H1 (cell line): ENCODE measurements around the gene DAB2IP. TPM values are rescaled to one million over a fixed set of nuclear protein-coding genes. Genes with fewer than 3 reads are reported as not detected.

Experiments used
- CTCF ChIA-PET: fragments of 300-600 bp; sonication (Branson Sonifier 250); formaldehyde crosslinking; loops from one replicate; lab custom pipeline; 2021; ENCODE audit not compliant: partially characterized antibody; lab: Charles Lee
- POLR2A ChIA-PET: fragments of 300-600 bp; sonication (Branson Sonifier 250); formaldehyde crosslinking; loops from one replicate; lab custom pipeline; 2021; ENCODE audit warnings: inconsistent platforms; ENCODE audit not compliant: partially characterized antibody; lab: Charles Lee
- DNase-seq, 2 experiments: peaks; one replicate each; pipeline versions ENCODE4 v3.0.0 to v3.0.0-alpha.2; 2010 to 2022; ENCODE audit warnings: low spot score in 2 of 2, low read depth in 1 of 2, mixed read lengths in 1 of 2
- FAIRE-seq: peaks from 2 replicates; lab custom pipeline; 2011; peaks lifted over from hg19 to GRCh38; lab: Jason Lieb, UNC
- H2AFZ ChIP-seq: 2 replicates; pipeline ENCODE4 v1.8.1; 2012; ENCODE audit warnings: low read length, inconsistent platforms
- H2AK5ac ChIP-seq: 2 replicates; pipeline ENCODE4 v1.6.1; 2013; ENCODE audit warnings: low read depth, low read length
- H2BK120ac ChIP-seq: replicated peaks from 2 replicates; pipeline ENCODE3; 2013; ENCODE audit warnings: low read depth, low read length, inconsistent platforms
- H2BK12ac ChIP-seq: 2 replicates; pipeline ENCODE4 v1.6.1; 2013; ENCODE audit warnings: low read depth, low read length
- H2BK15ac ChIP-seq: 2 replicates; pipeline ENCODE4 v1.6.1; 2013; ENCODE audit warnings: low read length
- H2BK20ac ChIP-seq: 2 replicates; pipeline ENCODE4 v1.6.1; 2013; ENCODE audit warnings: low read length
- H2BK5ac ChIP-seq: 2 replicates; pipeline ENCODE4 v1.6.1; 2013; ENCODE audit warnings: low read depth, low read length
- H3K14ac ChIP-seq: 2 replicates; pipeline ENCODE4 v1.6.1; 2013; ENCODE audit warnings: inconsistent platforms; ENCODE audit not compliant: insufficient read length
- H3K18ac ChIP-seq: 2 replicates; pipeline ENCODE4 v1.6.1; 2013; ENCODE audit warnings: low read length; ENCODE audit errors: extremely low read depth
- H3K23ac ChIP-seq: 2 replicates; pipeline ENCODE4 v1.6.1; 2013; ENCODE audit warnings: inconsistent platforms; ENCODE audit not compliant: insufficient read length
- H3K23me2 ChIP-seq: 2 replicates; pipeline ENCODE4 v1.6.1; 2013; ENCODE audit warnings: low read depth, low read length
- H3K27ac ChIP-seq: 2 replicates; pipeline ENCODE4 v1.6.1; 2011; ENCODE audit warnings: low read depth, low read length, inconsistent platforms
- H3K27me3 ChIP-seq, 4 experiments: replicated peaks in 1 of 4; 1 replicate in 1 of 4; 2 replicates in 3 of 4; pipeline versions ENCODE4 v1.6.1 to v1.8.1; 2011 to 2013; ENCODE audit warnings: low read length in 3 of 4, mild to moderate bottlenecking in 3 of 4, inconsistent platforms in 2 of 4, mixed read lengths in 2 of 4, moderate library complexity in 1 of 4; ENCODE audit not compliant: control insufficient read depth in 3 of 4, insufficient read depth in 3 of 4; ENCODE audit errors: extremely low read depth in 1 of 4
- H3K36me3 ChIP-seq, 4 experiments: 2 replicates each; pipeline versions ENCODE4 v1.6.1 to v1.8.1; 2011 to 2013; ENCODE audit warnings: mild to moderate bottlenecking in 4 of 4, low read length in 3 of 4, moderate library complexity in 2 of 4, control low read depth in 1 of 4, inconsistent platforms in 1 of 4; ENCODE audit not compliant: insufficient read depth in 4 of 4, control insufficient read depth in 2 of 4
- H3K4ac ChIP-seq: replicated peaks from 2 replicates; pipeline ENCODE3; 2013; ENCODE audit warnings: low read length, low read depth, mixed read lengths, inconsistent platforms; ENCODE audit not compliant: insufficient read length
- H3K4me1 ChIP-seq, 4 experiments: replicated peaks in 1 of 4; 1 replicate in 1 of 4; 2 replicates in 3 of 4; pipeline versions ENCODE4 v1.6.1 to v1.8.1; 2011 to 2013; ENCODE audit warnings: low read length in 3 of 4, inconsistent platforms in 2 of 4, mixed read lengths in 1 of 4; ENCODE audit not compliant: insufficient read depth in 4 of 4, control insufficient read depth in 3 of 4
- H3K4me2 ChIP-seq, 2 experiments: 2 replicates each; pipeline versions ENCODE4 v1.6.1 to v1.8.1; 2011 to 2013; ENCODE audit warnings: low read depth in 2 of 2, low read length in 2 of 2, control low read depth in 1 of 2, inconsistent platforms in 1 of 2, mild to moderate bottlenecking in 1 of 2; ENCODE audit not compliant: insufficient read depth in 1 of 2
- H3K4me3 ChIP-seq, 4 experiments: fragments of 200-600, 300-600 bp in 1 of 4; sonication (generic), shearing (Covaris generic), sonication (Bioruptor Twin) in 1 of 4; 2 replicates each; pipeline versions ENCODE4 v1.5.1 to v1.8.1; 2011 to 2016; ENCODE audit warnings: low read length in 4 of 4, low read depth in 3 of 4, control low read depth in 2 of 4, inconsistent platforms in 2 of 4, mild to moderate bottlenecking in 2 of 4, mixed read lengths in 1 of 4, moderate library complexity in 1 of 4; ENCODE audit not compliant: insufficient read depth in 2 of 4; ENCODE audit errors: extremely low read depth in 1 of 4
- H3K56ac ChIP-seq: replicated peaks from 2 replicates; pipeline ENCODE3; 2013; ENCODE audit warnings: low read depth, mild to moderate bottlenecking, mixed read lengths, low read length, inconsistent platforms; ENCODE audit not compliant: insufficient read length
- H3K79me1 ChIP-seq: 2 replicates; pipeline ENCODE4 v1.6.1; 2013; ENCODE audit warnings: low read depth, low read length, control low read depth
- H3K79me2 ChIP-seq, 2 experiments: 2 replicates each; pipeline versions ENCODE4 v1.6.1 to v1.8.1; 2012 to 2013; ENCODE audit warnings: low read length in 2 of 2, mild to moderate bottlenecking in 2 of 2, inconsistent platforms in 1 of 2; ENCODE audit not compliant: insufficient read depth in 2 of 2, control insufficient read depth in 1 of 2
- H3K9ac ChIP-seq, 4 experiments: replicated peaks in 1 of 4; 1 replicate in 1 of 4; 2 replicates in 3 of 4; pipeline versions ENCODE4 v1.6.1 to v1.8.1; 2011 to 2013; ENCODE audit warnings: low read depth in 3 of 4, low read length in 3 of 4, control low read depth in 2 of 4, mild to moderate bottlenecking in 2 of 4, moderate library complexity in 2 of 4, inconsistent platforms in 1 of 4; ENCODE audit errors: extremely low read depth in 1 of 4
- H3K9me3 ChIP-seq, 2 experiments: 2 replicates each; pipeline versions ENCODE4 v1.6.1 to v1.8.1; 2012 to 2013; ENCODE audit warnings: mild to moderate bottlenecking in 2 of 2, moderate library complexity in 2 of 2, control low read depth in 1 of 2, inconsistent platforms in 1 of 2, low read depth in 1 of 2, low read length in 1 of 2, mixed read lengths in 1 of 2; ENCODE audit not compliant: insufficient read depth in 2 of 2
- H4K20me1 ChIP-seq, 2 experiments: replicated peaks in 1 of 2; 2 replicates each; pipeline versions ENCODE3 to v1.8.1; 2011 to 2013; ENCODE audit warnings: inconsistent platforms in 2 of 2, low read length in 2 of 2, mild to moderate bottlenecking in 1 of 2; ENCODE audit not compliant: insufficient read depth in 2 of 2, control insufficient read depth in 1 of 2
- H4K5ac ChIP-seq: 2 replicates; pipeline ENCODE4 v1.6.1; 2013; ENCODE audit warnings: low read length, low read depth, mixed read lengths, inconsistent platforms; ENCODE audit not compliant: insufficient read length
- H4K8ac ChIP-seq: 2 replicates; pipeline ENCODE4 v1.8.0; 2013; ENCODE audit warnings: mild to moderate bottlenecking, moderate library complexity, low read length, inconsistent platforms; ENCODE audit not compliant: insufficient read depth; ENCODE audit errors: extremely low read depth
- H4K91ac ChIP-seq: replicated peaks from 2 replicates; pipeline ENCODE3; 2013; ENCODE audit warnings: low read length, mixed read lengths, inconsistent platforms; ENCODE audit not compliant: insufficient read length
- ATF2 ChIP-seq: IDR thresholded peaks from 2 replicates; pipeline ENCODE4 v1.6.1; 2012; ENCODE audit warnings: low read length, inconsistent platforms
- CEBPB ChIP-seq: IDR thresholded peaks from 2 replicates; pipeline ENCODE4 v1.6.1; 2012; ENCODE audit warnings: low read depth, low read length
- EP300 ChIP-seq, 2 experiments: IDR thresholded peaks; 1 replicate in 1 of 2; 2 replicates in 1 of 2; pipeline ENCODE4 v1.6.1; 2011 to 2012; ENCODE audit warnings: low read depth in 2 of 2, low read length in 2 of 2, mild to moderate bottlenecking in 2 of 2, borderline replicate concordance in 1 of 2, inconsistent platforms in 1 of 2, moderate library complexity in 1 of 2
- EZH2 ChIP-seq: fragments of 200-600 bp; sonication (generic); IDR thresholded peaks from 2 replicates; pipeline ENCODE4 v1.7.1; 2012; ENCODE audit warnings: low read depth, mild to moderate bottlenecking, moderate library complexity, low read length, inconsistent platforms; ENCODE audit not compliant: severe bottlenecking
- NANOG ChIP-seq: IDR thresholded peaks from 2 replicates; pipeline ENCODE4 v1.6.1; 2011; ENCODE audit warnings: low read length, low read depth, mild to moderate bottlenecking, inconsistent platforms; ENCODE audit not compliant: insufficient read depth, poor library complexity, severe bottlenecking
- POU5F1 ChIP-seq: IDR thresholded peaks from 2 replicates; pipeline ENCODE4 v1.6.1; 2011; ENCODE audit warnings: low read depth, mild to moderate bottlenecking, low read length, moderate library complexity
- SIRT6 ChIP-seq: IDR thresholded peaks from one replicate; pipeline ENCODE4 v1.7.1; 2012; ENCODE audit warnings: low read length, inconsistent platforms
- SP2 ChIP-seq: IDR thresholded peaks from 2 replicates; pipeline ENCODE4 v1.6.1; 2012; ENCODE audit warnings: mild to moderate bottlenecking, low read length, inconsistent platforms
- SRF ChIP-seq: IDR thresholded peaks from 2 replicates; pipeline ENCODE4 v1.6.1; 2011; ENCODE audit warnings: mild to moderate bottlenecking, low read depth, low read length, moderate library complexity
- TCF12 ChIP-seq: IDR thresholded peaks from 2 replicates; pipeline ENCODE4 v1.6.1; 2011; ENCODE audit warnings: low read depth, mild to moderate bottlenecking, low read length
- WGBS, 2 experiments: shearing (Covaris generic) in 1 of 2; methylation state at CpG; one replicate each; pipeline versions ENCODE4 v1.1.6 to v1.1.7; 2013 to 2015; ENCODE audit warnings: low lambda C conversion rate in 2 of 2, mixed read lengths in 2 of 2, inconsistent platforms in 1 of 2, low coverage in 1 of 2, missing lambda C conversion rate in 1 of 2; ENCODE audit not compliant: insufficient replicate concordance in 2 of 2, insufficient coverage in 1 of 2, insufficient read length in 1 of 2; ENCODE audit errors: extremely low coverage in 1 of 2, missing lambda C conversion rate in 1 of 2; 5-methylcytosine and 5-hydroxymethylcytosine counted together
- polyA plus RNA-seq, 7 experiments: library from polyadenylated mRNA; depleted of rRNA in 3 of 7; stranded (reverse) in 5 of 7; unstranded in 2 of 7; fragments of >200 nt in 5 of 7; fragments of 200-250 nt in 2 of 7; gene quantifications; 1 replicate in 5 of 7; 2 replicates in 1 of 7; 4 replicates in 1 of 7; pipeline versions ENCODE4 v1.2.1 to v1.2.3, GENCODE V29; 2011 to 2013; ENCODE audit warnings: missing spikeins in 2 of 7, mixed read lengths in 2 of 7
- total RNA-seq: library from RNA; stranded (reverse); fragmentation: NEBNext Ultra II Directional; extraction: Animal tissue kit (Norgen Biotek cat#: 25700); gene quantifications from 2 replicates; pipeline ENCODE4 v1.2.1, GENCODE V29; 2021

Gene DAB2IP
- total and polyA plus RNA-seq, 2 of the 8 experiments (the other 6 are each of a cell fraction or from before 2014, with no cell fraction given): 19.7 to 39.5 TPM

GRCh38 chr9:121675969-121676822 is 24.8 kb downstream of the DAB2IP start:
- Histone ChIP-seq H3K79me1 (peaks cover 9% of the 10 kb centered on the region), H3K56ac (no peak overlapping the region), H4K20me1 (peaks cover 15 to 33% of the 10 kb centered on the region in 2 experiments), H3K4me3 (no peak overlapping the region), H3K9ac (no peak overlapping the region), H3K23me2 (no peaks in the 10 kb centered on the region), H2BK5ac (peak overlapping the region; percentile 80), H3K79me2 (peaks cover 0 to 12% of the 10 kb centered on the region in 2 experiments; a peak in 1 of 4 replicates), H3K23ac (no peak overlapping the region), H2BK20ac (no peak overlapping the region), H3K36me3 (peaks cover 0 to 4% (median 2%) of the 10 kb centered on the region in 4 experiments; a peak in 4 of 8 replicates), H3K14ac (peak overlapping the region; percentile 23), H2BK120ac (no peak overlapping the region), H3K27me3 (no peaks in the 10 kb centered on the region), H3K4me1 (peaks cover 3 to 11% (median 8%) of the 10 kb centered on the region in 4 experiments), H3K9me3 (no peaks in the 10 kb centered on the region), H4K5ac (no peak overlapping the region), H2AFZ (no peak overlapping the region), H2BK15ac (no peak overlapping the region), H3K18ac (no peak overlapping the region), H2BK12ac (peak overlapping the region; percentile 70; the same call in 1 of the 2 replicates), H3K4ac (peak overlapping the region; percentile 47), H4K8ac (no peak overlapping the region), H3K4me2 (no peak overlapping the region), H2AK5ac (no peak overlapping the region), H3K27ac (no peak overlapping the region), H4K91ac (no peak overlapping the region)
- ChIA-PET POLR2A (interaction anchor here (0.8 kb wide), 1 partner anchor 77 kb away, joined by 3 read pairs; no protein-coding TSS in a partner anchor), CTCF (interaction anchor here (0.7 to 34.8 kb wide), 6 partner anchors 14 to 260 kb away, joined by 3 to 670 read pairs (median 8); no protein-coding TSS in a partner anchor)
- no peak for FAIRE-seq
- no peak for DNase-seq
- 88% methylated on average over 16 of the region's 16 CpGs; no CpG with 5 or more reads in 1 of the 2 experiments for WGBS, 2 experiments
- TF ChIP-seq SRF: no peak
- no peak for TF ChIP-seq EP300 (IDR thresholded peaks at IDR 0.05; ENCODE audit: borderline replicate concordance in 1 of 2, low read depth in 2 of 2, low read length in 2 of 2)
- TF ChIP-seq TCF12: no peak
- TF ChIP-seq NANOG: no peak
- TF ChIP-seq EZH2: no peak
- no peak for TF ChIP-seq POU5F1
- TF ChIP-seq CEBPB: no peak
- no peak for TF ChIP-seq SIRT6
- no peak for TF ChIP-seq SP2
- no peak for TF ChIP-seq ATF2
